Measurements from ENCODE around the gene TFDP3.
A peak's percentile ranks its signal among the peaks of the same experiment; 100 is the strongest.

Gene TFDP3

DNA sequence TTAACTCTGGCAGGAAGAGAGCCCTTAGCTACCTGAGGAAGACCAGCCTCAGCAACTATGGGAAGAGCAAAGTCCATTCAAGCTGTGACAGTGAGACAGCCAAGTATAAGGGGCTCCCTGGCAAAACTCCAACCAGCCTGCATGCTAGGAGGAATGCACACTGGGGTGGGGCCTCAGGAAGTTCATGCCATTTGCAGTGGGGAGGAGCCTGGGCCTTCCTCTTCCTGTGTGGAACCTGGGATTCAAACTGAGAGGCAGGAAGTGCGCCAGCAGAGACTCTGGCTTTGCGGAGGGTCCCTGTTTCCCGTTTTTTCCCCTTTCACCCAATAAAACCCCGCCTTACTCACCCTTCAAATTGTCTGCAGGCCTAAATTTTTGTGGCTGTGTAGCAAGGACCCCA lies 33.0 kb downstream of the TFDP3 start:
- no peak for DNase-seq

DNA sequence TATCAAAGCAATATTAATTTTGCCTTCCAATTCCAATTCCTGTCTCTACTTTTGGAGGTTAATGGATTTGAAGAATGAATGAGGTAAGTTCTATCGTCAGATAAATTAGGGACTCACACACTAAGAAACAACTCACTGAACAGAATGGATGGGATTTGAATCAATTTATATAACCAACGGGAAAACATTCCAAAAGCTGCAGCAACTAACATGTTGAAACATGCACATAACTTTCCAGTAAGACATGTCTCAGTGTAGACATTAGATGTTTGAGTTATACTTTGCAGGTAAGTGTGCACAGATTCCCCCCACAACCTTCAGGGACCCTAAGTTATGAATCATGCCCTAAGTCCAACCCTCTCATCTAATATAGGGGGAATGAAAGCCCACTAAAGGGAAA lies 34.3 kb downstream of the TFDP3 start:
- DNase-seq, result no peak

DNA sequence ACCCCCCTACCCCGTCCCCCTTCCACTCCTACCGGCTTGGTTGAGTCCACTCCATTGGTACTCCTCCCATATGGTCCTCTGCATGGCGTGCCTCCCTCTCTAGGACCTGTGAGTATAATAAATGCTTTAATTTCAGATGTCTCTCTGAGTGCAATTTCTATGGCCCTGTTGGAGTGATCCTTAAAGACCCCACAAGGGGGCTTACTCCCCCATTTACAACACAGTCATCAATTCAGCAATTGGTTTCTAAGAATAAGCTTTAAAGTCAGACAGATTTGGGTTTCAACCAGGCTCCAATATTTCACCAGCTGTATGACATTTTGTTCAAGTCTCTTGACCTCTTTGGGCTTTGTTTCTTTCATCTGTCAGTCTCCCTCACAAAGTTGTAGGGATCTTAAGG lies 38.7 kb downstream of the TFDP3 start:
- no peak for DNase-seq

DNA sequence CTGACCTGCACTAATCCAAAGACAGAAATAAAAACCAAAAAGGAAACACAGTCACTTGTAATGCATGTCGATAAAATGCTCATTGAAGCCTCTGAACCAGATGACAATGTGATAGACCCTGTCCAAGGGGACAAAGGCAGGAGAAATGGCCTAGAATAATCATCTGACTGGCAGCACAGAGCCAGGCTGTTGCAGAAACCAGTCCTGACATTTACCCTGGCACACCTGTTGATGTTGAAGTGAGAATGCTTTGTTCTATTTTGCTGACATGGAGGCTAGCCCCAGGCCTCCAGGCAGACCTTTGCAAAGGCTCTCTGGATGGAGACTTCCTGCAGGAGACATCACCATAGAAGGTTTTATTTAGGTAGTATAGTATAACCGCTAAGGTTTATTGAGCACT lies 41.0 kb downstream of the TFDP3 start:
- no peak for DNase-seq

DNA sequence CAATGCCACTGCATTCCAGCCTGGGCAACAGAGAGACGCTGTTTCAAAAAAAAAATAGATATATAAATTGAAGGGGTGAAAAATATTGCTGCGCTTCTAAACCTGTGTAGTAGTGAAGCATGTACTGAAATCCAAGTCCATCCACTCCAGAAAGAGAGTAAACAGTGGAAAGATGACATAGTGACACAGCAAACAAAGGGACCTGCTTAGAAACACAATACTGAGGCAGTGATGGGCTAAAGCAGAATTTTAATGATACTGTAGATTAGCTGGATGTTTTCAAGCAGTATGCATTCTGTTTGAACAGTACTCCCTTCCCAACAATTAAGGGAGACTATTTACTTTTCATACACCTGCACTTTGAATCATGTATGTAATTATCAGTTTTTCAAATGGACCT lies 42.5 kb downstream of the TFDP3 start:
- peak; percentile 50 for DNase-seq

DNA sequence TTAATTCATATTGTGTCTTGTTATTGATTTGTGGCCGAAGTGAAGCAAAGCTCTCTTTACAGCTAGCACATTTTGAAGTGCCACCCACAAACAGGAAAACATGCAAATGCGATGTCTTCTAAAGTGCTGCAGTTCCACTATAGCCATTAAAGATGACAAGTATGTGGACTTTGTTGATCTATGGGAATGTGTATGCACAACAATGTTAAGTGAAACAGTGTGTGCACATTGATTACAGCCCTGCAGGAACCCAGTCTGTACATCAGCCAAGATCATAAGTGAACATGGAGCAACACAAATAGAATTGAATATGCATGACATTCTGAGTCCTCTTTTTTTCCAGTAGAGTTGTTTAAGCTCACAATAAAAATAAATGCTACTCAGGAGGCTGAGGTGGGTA lies 43.0 kb downstream of the TFDP3 start:
- DNase-seq, result no peak

DNA sequence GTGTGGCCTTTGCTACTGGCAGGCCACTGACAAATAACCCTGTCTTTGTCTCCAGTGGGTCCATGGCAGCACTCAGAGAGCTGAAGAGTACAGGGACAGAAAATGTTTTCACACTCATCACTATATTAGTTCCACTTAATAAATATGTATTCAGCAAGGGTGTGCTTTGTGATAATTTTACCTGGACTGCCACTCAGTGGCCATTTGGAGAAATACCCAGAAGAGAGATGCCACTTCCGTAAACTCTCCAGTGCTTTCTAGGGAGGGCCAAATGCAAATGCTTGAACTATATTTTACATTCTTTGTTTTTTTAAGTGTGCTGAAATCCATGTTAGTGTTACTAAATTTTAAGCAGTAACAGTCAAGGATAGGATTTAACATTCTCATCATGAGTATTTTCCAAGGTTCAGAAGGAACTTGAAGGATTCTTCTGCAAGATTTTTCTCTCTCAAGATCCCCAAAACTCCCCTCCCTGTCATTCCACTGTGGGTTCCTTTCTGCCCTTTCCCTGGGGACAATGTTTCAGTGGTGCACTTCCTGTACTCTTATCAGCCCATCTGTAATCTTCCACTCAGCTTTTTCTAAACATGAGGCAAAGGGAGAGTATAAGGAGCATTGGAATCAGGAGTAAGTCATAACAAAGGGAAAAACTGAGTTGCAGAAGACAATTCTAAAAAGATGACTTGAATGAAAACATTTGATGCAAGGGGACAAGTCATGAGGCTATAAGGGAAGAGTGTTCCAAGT lies 46.0 kb downstream of the TFDP3 start:
- peak; percentile 4 for DNase-seq

All from NCI-H1417 treated with DMSO at 0.1 percent for 48 hours (cell line).